Neuronal stem cell (in vitro differentiated cells): Measurements from ENCODE around the gene TAF4.

ENCODE experiments used
- DNase-seq: peaks from one replicate; pipeline ENCODE4 v3.0.0-alpha.2; 2013; ENCODE audit warnings: low spot score
- H2AFZ ChIP-seq: one replicate; pipeline ENCODE4 v1.6.1; 2013; ENCODE audit warnings: mild to moderate bottlenecking, low read length, inconsistent platforms
- H2AK5ac ChIP-seq: 2 replicates; pipeline ENCODE4 v1.6.1; 2013; ENCODE audit warnings: low read depth, mild to moderate bottlenecking, inconsistent platforms, low read length, moderate library complexity, mixed read lengths
- H2BK120ac ChIP-seq: 2 replicates; pipeline ENCODE4 v1.6.1; 2013; ENCODE audit warnings: low read depth, mild to moderate bottlenecking, inconsistent platforms, low read length, moderate library complexity, mixed read lengths
- H2BK12ac ChIP-seq: one replicate; pipeline ENCODE4 v1.6.1; 2013; ENCODE audit warnings: low read length, inconsistent platforms
- H2BK15ac ChIP-seq: 2 replicates; pipeline ENCODE4 v1.6.1; 2013; ENCODE audit warnings: mild to moderate bottlenecking, low read length, inconsistent platforms, mixed read lengths
- H2BK5ac ChIP-seq: one replicate; pipeline ENCODE4 v1.6.1; 2013; ENCODE audit warnings: inconsistent platforms, mild to moderate bottlenecking, low read length, moderate library complexity
- H3K14ac ChIP-seq: one replicate; pipeline ENCODE4 v1.6.1; 2013; ENCODE audit warnings: low read length, inconsistent platforms
- H3K18ac ChIP-seq: 2 replicates; pipeline ENCODE4 v1.6.1; 2013; ENCODE audit warnings: low read length, inconsistent platforms
- H3K23ac ChIP-seq: 2 replicates; pipeline ENCODE4 v1.6.1; 2013; ENCODE audit warnings: low read depth, mild to moderate bottlenecking, mixed read lengths, low read length, inconsistent platforms; ENCODE audit not compliant: poor library complexity
- H3K27ac ChIP-seq: replicated peaks from 3 replicates; pipeline ENCODE4 v1.5.1; 2013; ENCODE audit warnings: low read length, inconsistent platforms
- H3K27me3 ChIP-seq, 3 experiments: 2 replicates each; pipeline ENCODE4 v1.6.1; 2013; ENCODE audit warnings: low read length in 3 of 3, mild to moderate bottlenecking in 2 of 3, inconsistent platforms in 1 of 3, low read depth in 1 of 3, mixed read lengths in 1 of 3, moderate library complexity in 1 of 3; ENCODE audit not compliant: control insufficient read depth in 3 of 3, insufficient read depth in 3 of 3
- H3K36me3 ChIP-seq, 2 donors: replicated peaks in 1 of 2; 2 replicates each; pipeline ENCODE4 v1.6.1; 2013; ENCODE audit warnings: low read length in 2 of 2; ENCODE audit not compliant: control insufficient read depth in 2 of 2, insufficient read depth in 2 of 2
- H3K4ac ChIP-seq: 2 replicates; pipeline ENCODE4 v1.6.1; 2013; ENCODE audit warnings: inconsistent platforms, mild to moderate bottlenecking, low read length, moderate library complexity
- H3K4me1 ChIP-seq, 2 donors: 1 replicate in 1 of 2; 2 replicates in 1 of 2; pipeline ENCODE4 v1.6.1; 2013; ENCODE audit warnings: low read length in 2 of 2, low read depth in 1 of 2; ENCODE audit not compliant: control insufficient read depth in 2 of 2, insufficient read depth in 1 of 2
- H3K4me2 ChIP-seq: one replicate; pipeline ENCODE4 v1.6.1; 2013; ENCODE audit warnings: mild to moderate bottlenecking, low read length, inconsistent platforms; ENCODE audit not compliant: insufficient read depth, poor library complexity, severe bottlenecking
- H3K4me3 ChIP-seq, 2 donors: 2 replicates each; pipeline ENCODE4 v1.5.1; 2013; ENCODE audit warnings: low read length in 2 of 2, mild to moderate bottlenecking in 2 of 2, inconsistent platforms in 1 of 2, moderate library complexity in 1 of 2
- H3K79me1 ChIP-seq: one replicate; pipeline ENCODE4 v1.6.1; 2013; ENCODE audit warnings: low read depth, mild to moderate bottlenecking, inconsistent platforms, low read length, moderate library complexity
- H3K9ac ChIP-seq: one replicate; pipeline ENCODE4 v1.6.1; 2013; ENCODE audit warnings: mild to moderate bottlenecking, low read depth, low read length, inconsistent platforms; ENCODE audit not compliant: poor library complexity
- H3K9me3 ChIP-seq, 2 donors: replicated peaks in 1 of 2; 2 replicates each; pipeline versions ENCODE3 to v1.6.1; 2013; ENCODE audit warnings: low read length in 2 of 2, mild to moderate bottlenecking in 2 of 2, inconsistent platforms in 1 of 2, low read depth in 1 of 2, mixed read lengths in 1 of 2, moderate library complexity in 1 of 2; ENCODE audit not compliant: control insufficient read depth in 2 of 2, insufficient read depth in 1 of 2
- H4K8ac ChIP-seq: one replicate; pipeline ENCODE4 v1.6.1; 2013; ENCODE audit warnings: low read depth, mild to moderate bottlenecking, inconsistent platforms, low read length, moderate library complexity
- H4K91ac ChIP-seq: one replicate; pipeline ENCODE4 v1.6.1; 2013; ENCODE audit warnings: low read length, low read depth, mild to moderate bottlenecking, inconsistent platforms; ENCODE audit not compliant: poor library complexity
- WGBS, 2 donors: extraction: QIAGEN DNeasy Blood & Tissue Kit; methylation state at CpG; one replicate each; pipeline ENCODE4 v1.1.7; 2013; ENCODE audit warnings: missing lambda C conversion rate in 2 of 2, mixed read lengths in 1 of 2; ENCODE audit not compliant: insufficient read length in 2 of 2, insufficient replicate concordance in 1 of 2; ENCODE audit errors: extremely low coverage in 2 of 2; 5-methylcytosine and 5-hydroxymethylcytosine counted together

Gene TAF4

GRCh38 chr20:62012631-62013030 is 53.0 kb downstream of the TAF4 start:
- Histone ChIP-seq H3K36me3 (peaks cover 39 to 63% of the 10 kb centered on the region in 2 donors), H3K4me1 (peaks cover 0 to 3% of the 10 kb centered on the region in 2 donors), H2BK12ac (no peak overlapping the region), H2AFZ (no peak overlapping the region), H3K9ac (no peak overlapping the region), H3K27me3 (no peaks in the 10 kb centered on the region), H3K79me1 (peaks cover 18% of the 10 kb centered on the region), H3K27ac (no peak overlapping the region), H3K18ac (no peak overlapping the region), H2BK15ac (no peak overlapping the region), H3K23ac (no peak overlapping the region), H3K14ac (no peak overlapping the region), H3K4ac (no peak overlapping the region), H4K91ac (no peak overlapping the region), H2AK5ac (no peak overlapping the region), H3K4me2 (no peak overlapping the region), H2BK120ac (no peak overlapping the region), H3K4me3 (no peak overlapping the region), H2BK5ac (peak overlapping the region; percentile 20), H4K8ac (no peak overlapping the region), H3K9me3 (no peaks in the 10 kb centered on the region)
- DNase-seq = no peak
- WGBS, 2 donors = no CpG with 5 or more reads among the region's 12 CpGs

- Histone ChIP-seq H2BK12ac (no peak overlapping the region), H3K14ac (no peak overlapping the region), H3K27ac (no peak overlapping the region), H3K4ac (no peak overlapping the region), H3K18ac (no peak overlapping the region), H3K9ac (no peak overlapping the region), H2BK5ac (peak overlapping the region; percentile 20), H3K36me3 (peaks cover 39 to 69% of the 10 kb centered on the region in 2 donors), H2AK5ac (no peak overlapping the region), H4K8ac (no peak overlapping the region), H3K4me1 (peaks cover 0 to 3% of the 10 kb centered on the region in 2 donors), H4K91ac (no peak overlapping the region), H3K23ac (no peak overlapping the region), H2BK120ac (no peak overlapping the region), H3K27me3 (no peaks in the 10 kb centered on the region), H2AFZ (no peak overlapping the region), H3K79me1 (peaks cover 18% of the 10 kb centered on the region), H3K4me2 (no peak overlapping the region), H3K9me3 (no peaks in the 10 kb centered on the region), H2BK15ac (no peak overlapping the region), H3K4me3 (no peak overlapping the region)
- WGBS, 2 donors = no CpG with 5 or more reads among the region's 27 CpGs
- no peak for DNase-seq
These were observed 53.6 kb downstream of the TAF4 start for GRCh38 chr20:62011938-62012534.

GRCh38 chr20:62011403-62011790 is 54.3 kb downstream of the TAF4 start:
- peaks cover 41 to 75% of the 10 kb centered on the region in 2 donors for H3K36me3 ChIP-seq
- no peak overlapping the region for H3K18ac ChIP-seq
- no peak overlapping the region for H3K4ac ChIP-seq
- DNase-seq = no peak
- H3K4me1 ChIP-seq = peaks cover 0 to 3% of the 10 kb centered on the region in 2 donors
- H3K14ac ChIP-seq = no peak overlapping the region
- no peak overlapping the region for H3K27ac ChIP-seq
- no peak overlapping the region for H2BK15ac ChIP-seq
- no peak overlapping the region for H3K9ac ChIP-seq
- H3K27me3 ChIP-seq = no peaks in the 10 kb centered on the region
- WGBS, 2 donors = no CpG with 5 or more reads among the region's 6 CpGs
- H3K9me3 ChIP-seq = no peaks in the 10 kb centered on the region
- no peak overlapping the region for H2AFZ ChIP-seq
- H4K8ac ChIP-seq = no peak overlapping the region
- no peak overlapping the region for H2BK12ac ChIP-seq
- H3K4me2 ChIP-seq = no peak overlapping the region
- no peak overlapping the region for H4K91ac ChIP-seq
- no peak overlapping the region for H2AK5ac ChIP-seq
- peaks cover 17% of the 10 kb centered on the region for H3K79me1 ChIP-seq
- no peak overlapping the region for H2BK5ac ChIP-seq
- H2BK120ac ChIP-seq = no peak overlapping the region
- no peak overlapping the region for H3K23ac ChIP-seq
- no peak overlapping the region for H3K4me3 ChIP-seq

- Histone ChIP-seq H2AFZ (no peak overlapping the region), H3K4me2 (no peak overlapping the region), H3K4me3 (no peak overlapping the region), H2BK120ac (no peak overlapping the region), H4K8ac (no peak overlapping the region), H2BK15ac (no peak overlapping the region), H3K18ac (no peak overlapping the region), H3K4ac (no peak overlapping the region), H3K79me1 (peaks cover 17% of the 10 kb centered on the region), H2BK5ac (no peak overlapping the region), H3K14ac (no peak overlapping the region), H3K36me3 (peaks cover 45 to 81% of the 10 kb centered on the region in 2 donors), H3K4me1 (peaks cover 0 to 3% of the 10 kb centered on the region in 2 donors), H4K91ac (no peak overlapping the region), H3K23ac (no peak overlapping the region), H3K27me3 (no peaks in the 10 kb centered on the region), H2AK5ac (no peak overlapping the region), H3K9ac (no peak overlapping the region), H3K9me3 (no peaks in the 10 kb centered on the region), H2BK12ac (no peak overlapping the region), H3K27ac (no peak overlapping the region)
- no CpG with 5 or more reads among the region's 13 CpGs for WGBS, 2 donors
- DNase-seq = peak; percentile 48
These were observed 54.9 kb downstream of the TAF4 start for GRCh38 chr20:62010551-62011402.
